ENCODE results near the gene PHTF1.
A peak's percentile ranks its signal among the peaks of the same experiment; 100 is the strongest.
"Not testable (repeated sequence)": the region's sequence is repeated elsewhere in the genome, so short reads cannot be mapped to it uniquely, and the experiment has no call there.

PHTF1 gene

GRCh38 chr1:113758631-113759332, 504 bp downstream of the PHTF1 start:
- Mint-ChIP-seq H3K4me3 (peak overlapping the region; percentile 93 to 95), H3K27ac (peak overlapping the region; percentile 98), H3K27me3 (no peaks in the 10 kb centered on the region), H3K4me1 (peaks cover 30% of the 10 kb centered on the region), H3K9me3 (no peaks in the 10 kb centered on the region)
- peak; percentile 72 to 74 for DNase-seq
- ATAC-seq, result peak; percentile 78

- Mint-ChIP-seq H3K9me3 (no peaks in the 10 kb centered on the region), H3K4me1 (peaks cover 35% of the 10 kb centered on the region), H3K27ac (no peak overlapping the region), H3K27me3 (no peaks in the 10 kb centered on the region), H3K4me3 (no peak overlapping the region)
- ATAC-seq, result no peak
- no peak for DNase-seq
Observed at GRCh38 chr1:113756461-113756860, 2.8 kb downstream of the PHTF1 start.

- H3K4me3 Mint-ChIP-seq, DNase-seq, H3K27me3 Mint-ChIP-seq, H3K9me3 Mint-ChIP-seq, H3K27ac Mint-ChIP-seq, ATAC-seq: not testable (repeated sequence)
- H3K4me1 Mint-ChIP-seq, result peaks cover 27% of the 10 kb centered on the region
Observed at GRCh38 chr1:113753333-113753732, 6.0 kb downstream of the PHTF1 start.

GRCh38 chr1:113751516-113751915, 7.8 kb downstream of the PHTF1 start:
- no peak overlapping the region for H3K27ac Mint-ChIP-seq
- DNase-seq (no peak), ATAC-seq (no peak)
- no peaks in the 10 kb centered on the region for H3K27me3 Mint-ChIP-seq
- H3K4me1 Mint-ChIP-seq, result peaks cover 15% of the 10 kb centered on the region
- H3K9me3 Mint-ChIP-seq, result no peaks in the 10 kb centered on the region
- no peak overlapping the region for H3K4me3 Mint-ChIP-seq

- Mint-ChIP-seq H3K4me1 (peaks cover 11% of the 10 kb centered on the region), H3K4me3 (no peak overlapping the region), H3K27me3 (no peaks in the 10 kb centered on the region), H3K9me3 (no peaks in the 10 kb centered on the region), H3K27ac (no peak overlapping the region)
- DNase-seq, result no peak
- no peak for ATAC-seq
Observed at GRCh38 chr1:113751114-113751513, 8.2 kb downstream of the PHTF1 start.

- DNase-seq (no peak), ATAC-seq (no peak)
- Mint-ChIP-seq H3K27me3 (no peaks in the 10 kb centered on the region), H3K4me1 (peaks cover 11% of the 10 kb centered on the region), H3K27ac (no peak overlapping the region), H3K9me3 (no peaks in the 10 kb centered on the region), H3K4me3 (no peak overlapping the region)
Observed at GRCh38 chr1:113749402-113749801, 9.9 kb downstream of the PHTF1 start.

GRCh38 chr1:113747376-113747775, 11.9 kb downstream of the PHTF1 start:
- DNase-seq, result no peak
- no peak for ATAC-seq

GRCh38 chr1:113745425-113745824, 13.9 kb downstream of the PHTF1 start:
- Mint-ChIP-seq H3K27me3 (no peaks in the 10 kb centered on the region), H3K9me3 (no peaks in the 10 kb centered on the region), H3K4me3 (no peak overlapping the region), H3K27ac (no peak overlapping the region), H3K4me1 (peaks cover 12% of the 10 kb centered on the region)
- ATAC-seq, result no peak
- no peak for DNase-seq

More at GRCh38 chr1:113747376-113747775, 11.9 kb downstream of the PHTF1 start:
- Mint-ChIP-seq H3K27me3 (no peaks in the 10 kb centered on the region), H3K4me1 (peaks cover 12% of the 10 kb centered on the region), H3K4me3 (no peak overlapping the region), H3K27ac (no peak overlapping the region), H3K9me3 (no peaks in the 10 kb centered on the region)

GRCh38 chr1:113744114-113744513, 15.2 kb downstream of the PHTF1 start:
- Mint-ChIP-seq H3K4me3 (no peak overlapping the region), H3K27ac (no peak overlapping the region), H3K4me1 (peaks cover 12% of the 10 kb centered on the region), H3K27me3 (no peaks in the 10 kb centered on the region), H3K9me3 (no peaks in the 10 kb centered on the region)
- no peak for DNase-seq
- ATAC-seq, result no peak

GRCh38 chr1:113742515-113742914, 16.8 kb downstream of the PHTF1 start:
- Mint-ChIP-seq H3K27me3 (no peaks in the 10 kb centered on the region), H3K4me1 (peaks cover 12% of the 10 kb centered on the region)

GRCh38 chr1:113734357-113735055, 24.8 kb downstream of the PHTF1 start:
- Mint-ChIP-seq H3K9me3 (no peaks in the 10 kb centered on the region), H3K4me1 (peaks cover 13% of the 10 kb centered on the region), H3K27me3 (no peaks in the 10 kb centered on the region), H3K27ac (peak overlapping the region in 1 of 2 donors; percentile 50), H3K4me3 (no peak overlapping the region)
- DNase-seq, result no peak
- no peak for ATAC-seq

More at GRCh38 chr1:113742515-113742914, 16.8 kb downstream of the PHTF1 start:
- Mint-ChIP-seq H3K27ac (no peak overlapping the region), H3K4me3 (no peak overlapping the region), H3K9me3 (no peaks in the 10 kb centered on the region)
- peak; percentile 88 for ATAC-seq
- DNase-seq, result no peak

GRCh38 chr1:113732802-113733201, 26.5 kb downstream of the PHTF1 start:
- Mint-ChIP-seq H3K27ac (no peak overlapping the region), H3K27me3 (no peaks in the 10 kb centered on the region), H3K9me3 (no peaks in the 10 kb centered on the region), H3K4me3 (no peak overlapping the region), H3K4me1 (peaks cover 13% of the 10 kb centered on the region)
- ATAC-seq (peak; percentile 53), DNase-seq (no peak)

- no peak overlapping the region for H3K4me3 Mint-ChIP-seq
- H3K27ac Mint-ChIP-seq, result no peak overlapping the region
- H3K9me3 Mint-ChIP-seq, result peaks cover 22 to 26% of the 10 kb centered on the region in 2 donors
- no peaks in the 10 kb centered on the region for H3K27me3 Mint-ChIP-seq
- DNase-seq (no peak), ATAC-seq (no peak)
- H3K4me1 Mint-ChIP-seq, result no peaks in the 10 kb centered on the region
Observed at GRCh38 chr1:113721010-113721409, 38.3 kb downstream of the PHTF1 start.

GRCh38 chr1:113718621-113719020, 40.7 kb downstream of the PHTF1 start:
- not testable (repeated sequence) for H3K27ac Mint-ChIP-seq, H3K4me1 Mint-ChIP-seq, DNase-seq, ATAC-seq, H3K27me3 Mint-ChIP-seq, H3K4me3 Mint-ChIP-seq
- peaks cover 22 to 26% of the 10 kb centered on the region in 2 donors for H3K9me3 Mint-ChIP-seq

GRCh38 chr1:113717506-113717905, 41.8 kb downstream of the PHTF1 start:
- H3K9me3 Mint-ChIP-seq, result peaks cover 22 to 26% of the 10 kb centered on the region in 2 donors
- not testable (repeated sequence) for H3K27ac Mint-ChIP-seq, ATAC-seq

GRCh38 chr1:113714606-113715269, 44.5 kb downstream of the PHTF1 start:
- Mint-ChIP-seq H3K27ac (no peak overlapping the region), H3K4me3 (no peak overlapping the region), H3K9me3 (peaks cover 18 to 23% of the 10 kb centered on the region in 2 donors), H3K27me3 (no peaks in the 10 kb centered on the region), H3K4me1 (no peaks in the 10 kb centered on the region)
- DNase-seq (no peak), ATAC-seq (no peak)

More at GRCh38 chr1:113717506-113717905, 41.8 kb downstream of the PHTF1 start:
- H3K27me3 Mint-ChIP-seq, H3K4me3 Mint-ChIP-seq, H3K4me1 Mint-ChIP-seq, DNase-seq: not testable (repeated sequence)

Data from stimulated activated naive CD8-positive, alpha-beta T cell treated with anti-CD3 and anti-CD28 coated beads, Interleukin-15, amount 100 ng/mL, for 72 hours (primary cell).